Measurements from ENCODE around the gene SORT1. TPM values are rescaled to one million over a fixed set of nuclear protein-coding genes. Genes with fewer than 3 reads are reported as not detected.

The SORT1 gene
- total RNA-seq, 3 donors from 2014 or later: 89.8 to 109 (median 107) TPM

- no peak overlapping the region for H3K4me3 ChIP-seq
- peaks cover 14% of the 10 kb centered on the region for H3K4me1 ChIP-seq (ENCODE audit: low read depth)
- no peak for ATAC-seq
- DNase-seq: peak in 1 of 3 donors; percentile 9
- TF ChIP-seq CTCF (IDR thresholded peaks at IDR 0.05): no peak
- intact Hi-C loops (cut with DNase I, micrococcal nuclease): loop anchor here in 1 of 2 donors (5.0 kb wide), 1 partner anchor 121 kb away; the partner anchor contains the start of gene SORT1
- no peaks in the 10 kb centered on the region for H3K36me3 ChIP-seq (ENCODE audit: low read depth)
- H3K9me3 ChIP-seq: no peaks in the 10 kb centered on the region
These were observed 121.9 kb downstream of the SORT1 start for GRCh38 chr1:109275706-109276345.

- Histone ChIP-seq H3K9me3 (no peaks in the 10 kb centered on the region), H3K36me3 (ENCODE audit: low read depth) (no peaks in the 10 kb centered on the region), H3K4me3 (no peak overlapping the region), H3K4me1 (ENCODE audit: low read depth) (peaks cover 14% of the 10 kb centered on the region)
- ATAC-seq (peak; percentile 70), DNase-seq (peak; percentile 50 to 65 (median 51))
- no peak for TF ChIP-seq CTCF (IDR thresholded peaks at IDR 0.05)
- intact Hi-C loops (cut with DNase I, micrococcal nuclease): loop anchor here in 1 of 2 donors (5.0 kb wide), 1 partner anchor 122 kb away; the partner anchor contains the start of gene SORT1
These were observed 122.9 kb downstream of the SORT1 start for GRCh38 chr1:109274533-109275476.

GRCh38 chr1:109273570-109274288 lies 124.0 kb downstream of the SORT1 start:
- H3K4me3 ChIP-seq: no peak overlapping the region
- peaks cover 14% of the 10 kb centered on the region for H3K4me1 ChIP-seq (ENCODE audit: low read depth)
- H3K36me3 ChIP-seq (ENCODE audit: low read depth): no peaks in the 10 kb centered on the region
- ATAC-seq (no peak), DNase-seq (peak in 2 of 3 donors; percentile 18 to 46)
- intact Hi-C loops (cut with DNase I, micrococcal nuclease): no loop called here
- TF ChIP-seq CTCF (IDR thresholded peaks at IDR 0.05): no peak
- no peaks in the 10 kb centered on the region for H3K9me3 ChIP-seq

GRCh38 chr1:109272831-109273547 lies 124.7 kb downstream of the SORT1 start:
- Histone ChIP-seq H3K4me3 (no peak overlapping the region), H3K36me3 (ENCODE audit: low read depth) (no peaks in the 10 kb centered on the region), H3K9me3 (no peaks in the 10 kb centered on the region), H3K4me1 (ENCODE audit: low read depth) (peaks cover 14% of the 10 kb centered on the region)
- no peak for TF ChIP-seq CTCF (IDR thresholded peaks at IDR 0.05)
- ATAC-seq (no peak), DNase-seq (peak in 2 of 3 donors; percentile 24 to 46)
- intact Hi-C loops (cut with DNase I, micrococcal nuclease): no loop called here
